GM12875 (cell line): Measurements from ENCODE around the gene YTHDC2.
A peak's percentile ranks its signal among the peaks of the same experiment; 100 is the strongest.
"Not testable (repeated sequence)": the region's sequence is repeated elsewhere in the genome, so short reads cannot be mapped to it uniquely, and the experiment has no call there.

Experiments
- H3K4me3 ChIP-seq: one replicate; pipeline ENCODE4 v1.5.1; 2011; ENCODE audit warnings: low read depth, low read length, control low read depth
- TF ChIP-seq, protein P1 (sequence below): IDR thresholded peaks from 2 replicates; pipeline ENCODE4 v1.5.1; 2011; ENCODE audit warnings: low read depth, mild to moderate bottlenecking, control low read depth, inconsistent platforms, low read length, moderate library complexity, borderline replicate concordance; ENCODE audit not compliant: insufficient read depth

The YTHDC2 gene

DNA sequence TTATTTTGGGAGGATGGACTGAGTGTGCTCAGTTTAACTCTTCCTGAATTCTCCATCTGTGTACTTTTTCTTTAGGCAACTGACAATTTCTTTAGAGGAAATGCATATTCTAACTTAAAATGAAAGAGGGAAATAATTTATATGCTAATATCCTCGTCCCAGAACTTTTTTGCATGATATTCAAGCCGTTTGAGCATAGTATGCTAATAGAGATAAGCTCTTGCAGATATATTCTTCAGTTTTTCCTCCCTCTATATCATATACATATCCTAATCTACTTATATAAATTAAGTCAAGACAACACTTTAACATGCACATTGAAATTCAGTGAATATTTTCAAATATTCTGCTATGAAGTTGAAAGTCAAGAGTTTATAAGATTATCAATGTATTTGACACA, 84.7 kb downstream of the YTHDC2 start:
- TF ChIP-seq, protein P1, sequence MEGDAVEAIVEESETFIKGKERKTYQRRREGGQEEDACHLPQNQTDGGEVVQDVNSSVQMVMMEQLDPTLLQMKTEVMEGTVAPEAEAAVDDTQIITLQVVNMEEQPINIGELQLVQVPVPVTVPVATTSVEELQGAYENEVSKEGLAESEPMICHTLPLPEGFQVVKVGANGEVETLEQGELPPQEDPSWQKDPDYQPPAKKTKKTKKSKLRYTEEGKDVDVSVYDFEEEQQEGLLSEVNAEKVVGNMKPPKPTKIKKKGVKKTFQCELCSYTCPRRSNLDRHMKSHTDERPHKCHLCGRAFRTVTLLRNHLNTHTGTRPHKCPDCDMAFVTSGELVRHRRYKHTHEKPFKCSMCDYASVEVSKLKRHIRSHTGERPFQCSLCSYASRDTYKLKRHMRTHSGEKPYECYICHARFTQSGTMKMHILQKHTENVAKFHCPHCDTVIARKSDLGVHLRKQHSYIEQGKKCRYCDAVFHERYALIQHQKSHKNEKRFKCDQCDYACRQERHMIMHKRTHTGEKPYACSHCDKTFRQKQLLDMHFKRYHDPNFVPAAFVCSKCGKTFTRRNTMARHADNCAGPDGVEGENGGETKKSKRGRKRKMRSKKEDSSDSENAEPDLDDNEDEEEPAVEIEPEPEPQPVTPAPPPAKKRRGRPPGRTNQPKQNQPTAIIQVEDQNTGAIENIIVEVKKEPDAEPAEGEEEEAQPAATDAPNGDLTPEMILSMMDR: no peak

DNA sequence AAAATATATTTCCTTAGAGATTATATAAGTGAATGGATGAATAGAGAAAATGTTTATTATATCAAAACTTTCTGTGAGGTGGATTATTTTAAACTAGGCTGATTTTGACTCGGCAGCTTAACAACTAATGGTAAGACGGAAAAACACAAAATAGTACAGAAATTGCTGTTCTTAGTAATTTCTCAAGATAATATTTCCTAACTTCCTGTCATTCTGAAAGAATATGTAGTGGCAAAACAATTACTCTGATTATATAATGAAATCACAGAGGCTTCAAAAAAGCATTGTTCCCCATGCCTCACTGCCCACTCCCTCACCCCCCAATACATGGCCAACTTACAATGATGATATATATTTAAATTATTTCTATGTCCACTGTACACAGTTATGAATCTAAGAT, 85.4 kb downstream of the YTHDC2 start:
- TF ChIP-seq, protein P1: no peak
- H3K4me3 ChIP-seq: no peak overlapping the region

More for the DNA sequence above, 84.7 kb downstream of the YTHDC2 start:
- H3K4me3 ChIP-seq: no peak overlapping the region

DNA sequence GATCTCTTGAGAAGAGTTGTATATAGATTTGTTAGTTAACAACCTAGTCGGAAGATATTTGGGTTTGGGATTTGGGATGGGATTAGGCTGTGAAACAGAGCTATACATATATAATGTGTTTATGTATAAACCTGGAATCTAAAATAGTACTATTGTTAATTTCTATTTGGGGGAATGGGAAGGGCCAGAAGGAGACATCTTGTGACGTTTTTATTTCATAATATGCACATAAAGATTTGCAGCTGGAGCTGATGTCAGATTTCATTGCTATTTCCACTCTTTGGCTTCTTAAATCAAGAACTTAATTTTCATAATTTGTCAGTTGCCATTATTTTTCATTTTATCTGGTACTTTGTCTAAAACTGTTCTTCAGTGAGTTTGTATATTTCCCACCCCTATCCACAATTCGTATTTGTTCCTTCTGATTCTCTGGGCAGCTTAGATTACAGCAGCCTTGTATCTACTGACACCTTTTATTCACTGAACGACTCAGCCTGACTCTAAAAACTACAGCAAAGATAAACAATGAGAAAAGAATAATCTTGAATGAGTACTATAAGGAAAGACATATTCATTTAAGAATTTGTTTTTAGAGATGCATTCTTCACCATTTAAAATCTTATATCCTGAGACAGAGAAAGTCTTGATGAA, 86.9 kb downstream of the YTHDC2 start:
- no peak overlapping the region for H3K4me3 ChIP-seq
- TF ChIP-seq, protein P1: no peak

DNA sequence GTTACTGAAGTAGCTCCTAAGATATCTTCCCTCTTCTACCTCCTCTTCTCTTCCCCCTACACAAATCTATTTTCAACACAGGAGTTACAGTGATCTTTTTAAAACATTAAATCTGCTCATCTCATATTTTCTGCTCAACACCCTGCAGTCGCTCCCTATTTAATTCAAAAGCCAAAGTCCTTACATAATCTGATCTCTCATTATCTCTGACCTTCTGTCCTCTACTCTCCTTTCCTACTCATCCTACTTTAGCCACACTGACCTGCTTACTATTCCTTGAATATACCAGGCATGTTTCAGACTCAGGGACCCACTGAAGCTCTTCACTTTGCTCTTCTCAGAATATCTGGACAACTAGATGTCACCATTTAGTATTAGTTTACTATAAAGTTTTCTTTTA, 87.9 kb downstream of the YTHDC2 start:
- H3K4me3 ChIP-seq: no peak overlapping the region
- TF ChIP-seq, protein P1: no peak

DNA sequence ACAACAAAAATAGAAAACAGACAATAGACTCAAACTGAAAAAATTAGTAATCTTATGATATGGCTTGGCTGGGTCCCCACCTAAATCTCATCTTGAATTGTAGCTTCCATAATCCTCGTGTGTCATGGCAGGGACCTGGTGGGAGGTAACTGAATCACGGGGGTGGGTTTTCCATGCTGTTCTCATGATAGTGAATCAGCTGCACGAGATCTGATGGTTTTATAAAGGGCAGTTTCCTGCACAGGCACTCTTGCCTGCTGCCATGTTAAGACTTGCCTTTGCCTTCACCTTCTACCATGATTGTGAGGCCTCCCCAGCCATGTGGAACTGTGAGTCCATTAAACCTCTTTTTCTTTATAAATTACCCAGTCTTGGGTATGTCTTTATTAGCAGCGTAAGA, 89.8 kb downstream of the YTHDC2 start:
- not testable (repeated sequence) for H3K4me3 ChIP-seq

DNA sequence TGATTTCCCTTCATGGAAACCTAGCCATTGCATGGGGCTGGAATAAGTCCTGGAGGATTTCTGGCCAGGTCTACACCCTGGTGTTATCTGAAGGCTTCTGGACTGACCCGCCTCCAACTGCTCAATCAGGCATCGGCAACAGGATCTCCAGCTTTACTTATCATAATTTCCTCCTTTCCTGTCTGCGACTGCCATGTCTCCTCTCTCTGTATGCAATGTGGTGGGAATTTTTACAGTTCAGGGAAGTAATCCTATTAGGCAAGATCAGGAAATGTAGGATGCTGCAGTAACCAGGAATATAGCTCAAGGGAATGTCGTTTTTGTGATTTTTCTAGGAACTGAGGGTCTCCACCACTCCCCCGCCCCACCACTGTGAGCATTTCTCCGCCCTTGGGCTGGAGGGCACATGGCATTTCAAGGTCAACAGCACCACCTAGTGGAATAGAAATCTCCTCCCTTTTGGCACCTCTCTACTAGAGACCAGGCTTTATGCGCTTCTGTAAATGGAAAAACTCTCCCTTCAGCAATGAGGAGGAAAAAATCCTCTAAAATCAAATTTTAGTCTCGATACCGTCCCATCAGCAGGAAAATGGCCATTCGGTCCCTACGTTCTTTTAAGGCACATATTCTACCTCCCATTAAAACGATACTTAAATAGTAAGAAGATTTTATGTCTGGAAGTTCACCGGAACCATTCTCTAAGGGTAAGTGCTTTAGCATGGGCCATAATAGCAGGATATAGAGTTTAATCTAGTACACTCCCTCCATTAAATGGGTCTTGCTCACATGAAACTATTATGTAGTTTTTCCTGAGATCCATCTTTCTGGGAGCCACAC, 93.0 kb downstream of the YTHDC2 start:
- no peak overlapping the region for H3K4me3 ChIP-seq
- TF ChIP-seq, protein P1: peak; percentile 46; the same call in 1 of the 2 replicates

DNA sequence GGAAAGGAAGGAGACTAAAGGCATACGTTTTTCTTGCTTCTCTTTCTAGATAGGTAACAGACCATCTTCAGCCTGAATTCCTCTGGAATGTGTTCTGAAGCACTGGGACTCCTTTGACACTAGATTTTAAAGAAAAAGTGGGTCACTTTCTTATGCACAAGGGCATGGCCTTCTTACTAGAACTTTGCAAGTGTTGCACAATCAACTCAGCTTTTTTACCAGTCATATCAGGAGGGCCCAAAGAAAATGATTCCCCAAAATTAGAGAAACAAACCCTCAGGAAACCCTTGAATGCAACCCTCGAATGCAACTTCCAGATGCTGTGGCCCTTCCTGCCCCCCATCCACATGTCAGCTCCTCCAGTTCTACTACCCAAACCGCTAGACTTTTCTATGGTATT, 93.9 kb downstream of the YTHDC2 start:
- TF ChIP-seq, protein P1: no peak
- H3K4me3 ChIP-seq: no peak overlapping the region
